Kidney glomerular epithelial cell (primary cell): Measurements from ENCODE around the gene SLC25A22.
A peak's percentile ranks its signal among the peaks of the same experiment; 100 is the strongest.

Experiments
- DNase-seq: peaks from one replicate; lab custom pipeline; 2025; lab: John Stamatoyannopoulos, UW

SLC25A22 gene

DNA sequence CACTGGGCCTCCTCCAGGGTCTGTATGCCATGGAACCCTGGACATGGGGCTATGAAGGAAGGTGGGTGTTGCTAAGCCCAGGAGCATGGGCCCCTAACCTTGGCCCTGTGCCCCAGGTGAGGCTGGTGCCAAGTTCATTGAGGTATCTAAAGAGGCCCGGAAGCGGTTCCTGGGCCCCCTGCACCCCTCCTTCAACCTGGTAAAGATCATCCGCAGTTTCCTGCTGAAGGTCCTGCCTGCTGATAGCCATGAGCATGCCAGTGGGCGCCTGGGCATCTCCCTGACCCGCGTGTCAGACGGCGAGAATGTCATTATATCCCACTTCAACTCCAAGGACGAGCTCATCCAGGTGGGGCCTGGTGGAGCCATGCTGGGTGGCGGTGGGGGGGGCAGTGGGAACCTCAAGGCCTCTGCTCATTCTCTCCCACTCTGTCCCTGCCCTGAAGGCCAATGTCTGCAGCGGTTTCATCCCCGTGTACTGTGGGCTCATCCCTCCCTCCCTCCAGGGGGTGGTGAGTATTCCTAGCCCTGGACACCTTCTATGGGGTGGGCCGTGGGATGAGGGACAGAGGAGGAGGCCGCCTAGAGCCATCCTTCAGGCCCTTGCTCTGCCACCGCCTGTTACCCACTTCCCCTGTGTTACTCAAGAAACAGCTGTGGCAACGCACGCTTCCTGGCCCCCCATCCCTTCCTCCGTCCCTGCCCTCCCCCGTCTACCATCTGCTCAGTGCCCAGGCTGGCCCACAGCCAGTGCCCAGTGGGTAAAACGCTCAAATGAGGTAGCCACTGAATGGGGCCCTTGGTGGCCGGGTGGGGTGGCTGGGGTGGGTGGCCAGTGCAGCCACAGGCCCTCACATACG, 23.7 kb upstream of the SLC25A22 start:
- DNase-seq, result no peak

- DNase-seq, result peak; percentile 47
These were observed 22.8 kb upstream of the SLC25A22 start for GRCh38 chr11:820655-821511.

DNA sequence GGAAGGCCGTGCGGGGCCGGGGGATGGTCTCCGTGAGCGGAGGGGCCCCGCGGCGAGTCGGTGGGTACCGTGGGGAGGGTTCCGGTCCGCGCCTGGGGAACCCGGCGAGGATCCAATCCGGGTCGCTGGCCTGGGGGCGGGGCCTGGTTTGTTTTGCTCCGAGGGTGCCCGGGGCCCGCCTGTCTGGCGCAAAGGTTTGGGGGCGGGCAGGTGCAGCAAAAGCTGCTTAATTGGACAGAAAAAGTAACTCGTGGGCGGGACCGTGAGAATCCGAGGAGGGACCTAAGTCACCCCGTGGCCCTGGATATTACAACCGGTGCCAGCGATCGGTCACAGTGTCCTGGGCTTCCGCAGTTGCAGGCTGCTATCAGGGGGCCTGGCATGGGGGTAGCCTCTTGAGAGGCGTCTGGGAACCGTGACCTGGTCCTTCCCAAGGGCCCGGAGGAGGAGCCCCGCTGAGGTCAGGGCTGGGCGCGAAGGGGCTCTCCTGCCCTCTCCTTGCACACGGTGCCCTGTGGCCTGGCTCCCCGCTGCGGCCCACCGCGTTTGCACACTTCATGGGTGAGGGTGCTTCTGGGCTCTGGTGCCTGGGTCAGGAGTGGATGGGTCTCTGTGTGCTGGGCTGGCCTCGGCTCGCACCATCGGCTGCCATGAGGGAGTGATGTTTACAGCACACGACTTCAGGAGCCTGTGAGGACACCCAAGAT, 22.0 kb upstream of the SLC25A22 start:
- no peak for DNase-seq

DNA sequence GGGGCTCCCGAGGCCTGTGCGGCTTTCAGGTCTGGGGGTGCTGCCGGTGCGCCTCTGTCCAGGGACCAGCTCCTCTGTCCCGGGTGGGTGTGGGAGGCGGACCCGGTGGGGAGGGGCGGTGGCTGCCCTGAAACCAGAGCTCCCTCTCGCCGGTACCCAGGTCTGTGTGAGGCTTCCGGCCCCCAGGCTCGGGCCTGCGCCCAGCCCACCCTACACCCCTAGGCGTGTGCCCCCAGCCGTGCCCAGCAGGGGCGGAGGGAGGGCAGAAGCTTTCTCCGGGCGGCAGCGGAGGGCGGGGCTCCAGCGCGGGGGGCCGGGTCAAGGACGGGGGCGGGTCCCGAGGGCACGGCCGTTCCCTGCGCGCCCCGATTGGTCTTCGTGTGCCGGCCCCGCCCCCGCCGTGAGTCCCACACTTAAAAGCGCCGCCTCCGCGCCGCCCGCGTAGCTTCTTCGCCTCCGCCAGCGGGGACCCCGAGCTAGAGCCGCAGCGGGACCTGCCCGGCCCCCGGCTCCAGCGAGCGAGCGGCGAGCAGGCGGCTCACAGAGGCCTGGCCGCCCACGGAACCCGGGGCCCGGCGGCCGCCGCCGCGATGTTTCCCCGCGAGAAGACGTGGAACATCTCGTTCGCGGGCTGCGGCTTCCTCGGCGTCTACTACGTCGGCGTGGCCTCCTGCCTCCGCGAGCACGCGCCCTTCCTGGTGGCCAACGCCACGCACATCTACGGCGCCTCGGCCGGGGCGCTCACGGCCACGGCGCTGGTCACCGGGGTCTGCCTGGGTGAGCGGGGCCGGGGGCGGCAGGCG, 21.2 kb upstream of the SLC25A22 start:
- peak; percentile 66 for DNase-seq

- DNase-seq, result peak; percentile 85
These were observed 20.5 kb upstream of the SLC25A22 start, which contains the start of gene PNPLA2 for GRCh38 chr11:818396-819128. Gene PNPLA2 (plus strand): TSS chr11:818914. CDS start chr11:819719, 805 bp downstream.

DNA sequence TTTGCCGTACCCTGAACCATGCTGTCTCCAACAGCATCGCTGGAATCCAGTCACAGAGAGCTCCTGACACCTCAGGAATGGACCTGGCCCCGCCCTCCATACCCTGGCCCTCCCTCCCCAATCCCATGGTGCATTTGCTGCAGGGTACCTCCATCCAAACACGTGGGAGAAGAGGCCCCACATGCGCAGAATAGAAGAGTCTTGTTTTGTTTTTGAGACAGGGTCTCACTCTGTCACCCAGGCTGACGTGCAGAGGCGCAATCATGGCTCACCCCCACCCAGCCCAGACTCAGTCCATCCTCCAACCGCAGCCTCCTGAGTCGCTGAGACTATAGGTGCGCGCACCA, 18.3 kb upstream of the SLC25A22 start:
- DNase-seq, result no peak

DNA sequence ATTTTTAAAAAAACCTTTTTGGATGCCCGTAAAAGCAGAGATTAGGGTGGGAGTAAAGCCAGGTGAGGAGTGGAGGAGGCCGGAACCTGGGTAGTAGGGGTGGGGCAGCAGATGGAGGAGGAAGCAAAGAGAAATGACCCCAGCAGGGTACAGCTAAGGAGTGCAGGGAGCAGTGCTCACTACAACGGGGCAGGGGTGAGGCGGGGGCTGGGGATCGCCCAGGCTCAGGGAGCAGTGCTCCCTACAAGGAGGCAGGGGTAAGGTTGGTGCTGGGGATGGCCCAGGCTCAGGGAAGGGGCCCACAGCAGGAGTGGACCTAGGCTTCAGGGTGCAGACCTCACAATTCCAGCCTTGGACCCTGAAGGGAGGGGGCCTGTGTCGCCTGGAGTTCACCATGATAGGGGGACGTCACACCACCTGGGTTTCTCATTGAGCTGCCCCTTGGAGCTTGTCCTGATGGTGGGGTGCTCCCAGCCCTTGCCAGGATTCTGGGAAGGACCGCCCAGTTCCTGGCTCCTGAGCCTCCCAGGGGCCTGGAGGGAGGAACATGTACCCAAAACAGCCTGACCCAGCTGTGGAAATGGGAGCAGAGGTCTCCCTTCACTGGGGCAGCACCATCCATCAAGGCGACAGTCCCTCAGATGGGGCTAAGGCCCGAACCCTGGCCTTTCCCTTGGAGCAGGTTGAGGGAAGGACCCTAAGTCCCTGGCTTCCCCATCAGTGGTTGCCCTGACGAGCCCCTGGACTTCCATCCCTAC, 17.8 kb upstream of the SLC25A22 start:
- DNase-seq, result no peak

GRCh38 chr11:813456-814096, 15.5 kb upstream of the SLC25A22 start:
- DNase-seq, result no peak

GRCh38 chr11:813072-813455, 15.0 kb upstream of the SLC25A22 start:
- no peak for DNase-seq

DNA sequence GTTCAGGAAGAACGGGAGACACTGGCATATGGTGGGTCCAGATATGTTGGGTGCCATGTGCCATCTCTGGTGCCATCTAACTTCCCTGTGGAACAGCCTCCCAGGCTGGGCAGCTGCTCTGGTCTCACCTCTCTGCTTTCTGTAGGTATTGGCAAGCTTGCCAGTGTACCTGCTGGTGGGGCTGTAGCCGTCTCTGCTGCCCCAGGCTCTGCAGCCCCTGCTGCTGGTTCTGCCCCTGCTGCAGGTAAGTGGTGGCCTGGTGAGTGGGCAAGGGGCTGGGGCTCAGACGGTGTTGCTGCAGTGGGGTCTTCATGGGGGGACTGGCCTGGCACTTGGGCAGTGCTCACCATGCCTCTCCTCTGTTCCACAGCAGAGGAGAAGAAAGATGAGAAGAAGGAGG, 14.3 kb upstream of the SLC25A22 start:
- DNase-seq, result no peak

DNA sequence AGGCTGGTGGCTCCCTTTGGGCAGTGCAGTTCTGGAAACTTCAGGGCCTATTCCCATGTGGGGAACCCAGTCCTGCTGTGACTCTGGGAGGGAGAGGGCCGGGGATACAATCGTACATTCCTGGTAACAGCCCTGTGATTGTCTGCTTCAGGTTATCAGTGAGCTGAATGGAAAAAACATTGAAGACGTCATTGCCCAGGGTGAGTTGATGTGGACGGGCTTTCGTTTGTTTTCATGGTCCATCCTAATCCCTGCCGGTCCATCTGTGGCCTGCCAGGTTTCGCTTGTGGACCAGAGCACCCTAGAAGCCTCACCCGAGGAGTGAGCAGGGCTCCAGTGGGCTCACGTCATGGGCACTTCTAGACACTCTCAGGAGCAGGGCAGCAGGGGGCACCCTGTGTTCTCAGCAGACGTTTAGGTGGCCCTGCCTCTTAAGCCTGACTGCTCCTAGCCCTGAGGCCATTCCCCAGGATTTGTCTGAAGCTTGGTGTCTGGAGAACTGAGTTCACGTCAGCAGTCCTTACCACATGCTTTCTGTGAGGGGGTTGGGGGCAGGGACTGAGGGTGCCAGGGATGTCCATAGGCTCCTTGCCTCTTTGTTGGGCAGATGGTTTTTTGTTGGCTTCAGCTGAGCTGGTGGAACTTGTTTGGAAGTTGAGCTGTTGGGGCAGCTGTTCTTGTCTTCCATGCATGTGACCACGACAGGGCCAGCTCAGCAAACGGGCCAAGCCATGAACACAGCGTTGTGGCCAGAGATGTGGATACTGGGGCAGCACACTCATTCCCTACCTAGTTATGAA, 13.6 kb upstream of the SLC25A22 start:
- no peak for DNase-seq

DNA sequence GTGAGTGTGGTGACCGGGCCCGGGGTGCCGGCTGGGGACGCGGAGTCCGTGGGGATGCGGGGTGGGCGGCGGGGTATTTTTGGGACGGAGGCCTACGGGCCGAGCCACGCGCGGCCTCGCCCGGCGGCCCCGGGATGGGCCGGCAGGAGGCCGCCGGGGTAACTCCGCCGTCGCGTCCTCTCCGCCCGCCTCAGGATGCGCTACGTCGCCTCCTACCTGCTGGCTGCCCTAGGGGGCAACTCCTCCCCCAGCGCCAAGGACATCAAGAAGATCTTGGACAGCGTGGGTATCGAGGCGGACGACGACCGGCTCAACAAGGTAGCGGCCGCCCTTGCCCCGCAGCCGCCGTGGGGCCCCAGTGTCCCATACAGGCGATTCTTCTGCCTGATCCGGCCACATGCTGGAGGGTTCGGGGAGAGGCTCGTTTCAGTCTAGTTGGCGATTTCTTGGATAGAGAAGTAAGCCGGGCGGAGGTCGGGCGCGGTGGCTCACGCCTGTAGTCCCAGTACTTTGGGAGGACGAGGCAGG, 12.0 kb upstream of the SLC25A22 start:
- no peak for DNase-seq

- DNase-seq, result peak; percentile 93
These were observed 11.4 kb upstream of the SLC25A22 start, which contains the start of gene RPLP2 for GRCh38 chr11:809287-810039. Gene RPLP2 (plus strand): TSS chr11:809967. CDS start chr11:810235, 268 bp downstream.

GRCh38 chr11:808427-809286, 10.6 kb upstream of the SLC25A22 start:
- no peak for DNase-seq

DNA sequence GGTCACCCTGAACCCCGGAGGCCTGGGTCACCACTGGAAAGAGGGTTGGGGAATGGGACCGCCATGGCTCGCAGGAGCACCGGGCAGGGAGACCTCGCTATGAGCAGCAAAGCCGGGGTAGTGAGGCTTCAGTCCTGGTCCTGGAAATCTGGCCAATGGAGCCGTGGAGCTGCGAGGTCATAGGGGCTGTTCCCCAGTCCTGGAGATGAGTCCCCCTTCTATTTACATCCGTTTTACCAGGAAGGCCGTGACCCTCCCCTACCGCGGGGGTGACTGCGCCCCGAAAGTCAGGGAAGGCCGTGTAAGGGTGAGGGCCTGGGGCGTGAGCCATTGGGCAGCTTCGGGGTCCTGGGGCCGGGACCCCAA, 6.5 kb upstream of the SLC25A22 start:
- DNase-seq, result no peak

DNA sequence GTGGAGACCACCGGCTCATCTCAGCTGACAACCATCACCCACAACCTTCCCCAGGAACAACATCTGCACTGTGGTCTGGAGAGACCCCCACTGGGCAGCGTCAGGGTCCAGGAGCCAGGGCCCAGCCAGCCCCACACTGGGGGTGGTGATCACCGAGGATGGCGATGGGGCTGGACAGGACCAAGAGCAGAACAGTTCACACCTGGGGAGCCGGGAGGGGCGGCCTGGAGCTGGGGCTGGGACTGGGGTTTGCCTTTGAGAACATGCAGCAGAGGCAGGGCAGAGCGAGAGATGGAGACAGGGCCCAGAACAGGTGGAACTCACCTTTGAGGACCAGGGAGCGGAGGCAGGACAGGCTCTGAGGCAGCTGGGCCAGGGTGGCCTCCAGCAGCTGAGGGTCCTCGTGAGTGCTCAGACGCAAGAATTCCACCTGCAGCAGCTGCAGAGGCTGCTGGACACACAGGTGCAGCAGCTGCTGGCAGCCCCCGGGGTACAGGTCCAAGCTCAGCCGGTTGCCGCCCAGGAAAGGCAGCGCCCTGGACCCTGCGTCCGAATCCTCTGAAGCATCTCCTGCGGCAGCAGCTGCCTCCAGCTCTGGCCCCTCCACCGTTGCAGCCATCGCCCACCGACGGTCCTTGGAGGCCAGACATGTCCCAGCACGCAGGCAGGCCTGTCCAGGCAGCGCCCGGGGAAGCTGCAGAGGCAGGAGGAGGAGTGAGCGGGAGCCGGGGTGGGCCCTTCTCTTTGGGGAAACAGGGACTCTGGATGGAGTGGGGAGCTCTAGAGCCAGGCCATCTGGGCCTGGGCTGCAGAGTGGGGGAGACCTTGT, 5.9 kb upstream of the SLC25A22 start:
- no peak for DNase-seq
